ENCODE measurements around the gene SCNN1A. TPM values are rescaled to one million over a fixed set of nuclear protein-coding genes. Genes with fewer than 3 reads are reported as not detected.

SCNN1A gene
- total RNA-seq, 1 donor from 2014 or later, result 29.2 TPM

GRCh38 chr12:6310771-6311610, 64.4 kb downstream of the SCNN1A start:
- no peak for TF ChIP-seq CTCF (conservative IDR thresholded peaks at IDR 0.05)
- Mint-ChIP-seq H3K36me3 (peaks cover 6% of the 10 kb centered on the region), H3K27me3 (peaks cover 6% of the 10 kb centered on the region), H3K4me1 (ENCODE audit: unreplicated experiment) (peaks cover 6% of the 10 kb centered on the region), H3K9me3 (no peaks in the 10 kb centered on the region), H3K27ac (peak overlapping the region; percentile 83), H3K4me3 (peak overlapping the region; percentile 79)
- DNase-seq (ENCODE audit: extremely low spot score, unreplicated experiment), result no peak

GRCh38 chr12:6307529-6307928, 67.8 kb downstream of the SCNN1A start:
- no peak for TF ChIP-seq CTCF (conservative IDR thresholded peaks at IDR 0.05)

GRCh38 chr12:6306599-6307220, 68.7 kb downstream of the SCNN1A start:
- Mint-ChIP-seq H3K36me3 (no peaks in the 10 kb centered on the region), H3K27me3 (peaks cover 13% of the 10 kb centered on the region), H3K9me3 (no peaks in the 10 kb centered on the region), H3K4me1 (ENCODE audit: unreplicated experiment) (no peaks in the 10 kb centered on the region), H3K27ac (peak overlapping the region; percentile 65), H3K4me3 (peak overlapping the region; percentile 18)
- no peak for TF ChIP-seq CTCF (conservative IDR thresholded peaks at IDR 0.05)
- no peak for DNase-seq (ENCODE audit: extremely low spot score, unreplicated experiment)

More at GRCh38 chr12:6307529-6307928, 67.8 kb downstream of the SCNN1A start:
- Mint-ChIP-seq H3K27ac (peak overlapping the region; percentile 8), H3K27me3 (peaks cover 10% of the 10 kb centered on the region), H3K36me3 (no peaks in the 10 kb centered on the region), H3K9me3 (no peaks in the 10 kb centered on the region), H3K4me1 (ENCODE audit: unreplicated experiment) (no peaks in the 10 kb centered on the region), H3K4me3 (peak overlapping the region; percentile 50)
- no peak for DNase-seq (ENCODE audit: extremely low spot score, unreplicated experiment)

- TF ChIP-seq CTCF (conservative IDR thresholded peaks at IDR 0.05), result no peak
- H3K4me3 Mint-ChIP-seq, result peak overlapping the region; percentile 14
Measured at GRCh38 chr12:6306151-6306550, 69.2 kb downstream of the SCNN1A start.

GRCh38 chr12:6303071-6303470, 72.3 kb downstream of the SCNN1A start:
- no peak for DNase-seq (ENCODE audit: extremely low spot score, unreplicated experiment)
- H3K27ac Mint-ChIP-seq, result no peak overlapping the region
- H3K4me1 Mint-ChIP-seq (ENCODE audit: unreplicated experiment), result no peaks in the 10 kb centered on the region
- TF ChIP-seq CTCF (conservative IDR thresholded peaks at IDR 0.05), result no peak
- peaks cover 8% of the 10 kb centered on the region for H3K27me3 Mint-ChIP-seq
- no peaks in the 10 kb centered on the region for H3K9me3 Mint-ChIP-seq
- no peaks in the 10 kb centered on the region for H3K36me3 Mint-ChIP-seq
- no peak overlapping the region for H3K4me3 Mint-ChIP-seq

More at GRCh38 chr12:6306151-6306550, 69.2 kb downstream of the SCNN1A start:
- no peaks in the 10 kb centered on the region for H3K36me3 Mint-ChIP-seq
- no peaks in the 10 kb centered on the region for H3K9me3 Mint-ChIP-seq
- H3K4me1 Mint-ChIP-seq (ENCODE audit: unreplicated experiment), result no peaks in the 10 kb centered on the region
- no peak for DNase-seq (ENCODE audit: extremely low spot score, unreplicated experiment)
- peak overlapping the region; percentile 65 for H3K27ac Mint-ChIP-seq
- peaks cover 13% of the 10 kb centered on the region for H3K27me3 Mint-ChIP-seq

Data from type B pancreatic cell (in vitro differentiated cells).